ENCODE data around the gene MUC5AC.

Gene MUC5AC

GRCh38 chr11:1226226-1226985 lies 68.7 kb downstream of the MUC5AC start:
- no peak for DNase-seq (ENCODE audit: low read depth)

GRCh38 chr11:1226986-1227550 lies 69.3 kb downstream of the MUC5AC start:
- no peak for DNase-seq (ENCODE audit: low read depth)

GRCh38 chr11:1227551-1228100 lies 69.9 kb downstream of the MUC5AC start:
- DNase-seq (ENCODE audit: low read depth) = no peak

GRCh38 chr11:1228101-1228821 lies 70.5 kb downstream of the MUC5AC start:
- DNase-seq (ENCODE audit: low read depth) = no peak

GRCh38 chr11:1228921-1229451 lies 71.2 kb downstream of the MUC5AC start:
- no peak for DNase-seq (ENCODE audit: low read depth)

- DNase-seq (ENCODE audit: low read depth) = no peak
These were observed 71.8 kb downstream of the MUC5AC start for GRCh38 chr11:1229471-1230120.

- DNase-seq (ENCODE audit: low read depth) = no peak
These were observed 72.3 kb downstream of the MUC5AC start for GRCh38 chr11:1230121-1230455.

- no peak for DNase-seq (ENCODE audit: low read depth)
These were observed 73.0 kb downstream of the MUC5AC start for GRCh38 chr11:1230456-1231395.

GRCh38 chr11:1231396-1232020 lies 73.8 kb downstream of the MUC5AC start:
- no peak for DNase-seq (ENCODE audit: low read depth)

GRCh38 chr11:1232021-1232882 lies 74.5 kb downstream of the MUC5AC start:
- no peak for DNase-seq (ENCODE audit: low read depth)

- DNase-seq (ENCODE audit: low read depth) = no peak
These were observed 75.1 kb downstream of the MUC5AC start for GRCh38 chr11:1232883-1233321.

- DNase-seq (ENCODE audit: low read depth) = no peak
These were observed 75.7 kb downstream of the MUC5AC start for GRCh38 chr11:1233351-1234053.

- DNase-seq (ENCODE audit: low read depth) = no peak
These were observed 76.4 kb downstream of the MUC5AC start for GRCh38 chr11:1234054-1234720.

GRCh38 chr11:1234771-1235305 lies 77.1 kb downstream of the MUC5AC start:
- no peak for DNase-seq (ENCODE audit: low read depth)

- no peak for DNase-seq (ENCODE audit: low read depth)
These were observed 77.7 kb downstream of the MUC5AC start for GRCh38 chr11:1235306-1235900.

GRCh38 chr11:1235901-1236315 lies 78.2 kb downstream of the MUC5AC start:
- no peak for DNase-seq (ENCODE audit: low read depth)

GRCh38 chr11:1236316-1237127 lies 78.8 kb downstream of the MUC5AC start:
- DNase-seq (ENCODE audit: low read depth) = no peak

All from amniotic epithelial cell (primary cell).